ENCODE measurements around the gene PRLH.

Gene PRLH

GRCh38 chr2:237540223-237540775 is 26.1 kb upstream of the PRLH start:
- no peak for DNase-seq

- no peak for DNase-seq
Observed at GRCh38 chr2:237540823-237541222, 25.6 kb upstream of the PRLH start.

GRCh38 chr2:237541243-237541642 is 25.1 kb upstream of the PRLH start:
- no peak for DNase-seq

- DNase-seq: no peak
Observed at GRCh38 chr2:237542001-237542704, 24.2 kb upstream of the PRLH start.

GRCh38 chr2:237546040-237546875 is 20.1 kb upstream of the PRLH start:
- no peak for DNase-seq

GRCh38 chr2:237546876-237547395 is 19.4 kb upstream of the PRLH start:
- DNase-seq: no peak

- DNase-seq: no peak
Observed at GRCh38 chr2:237547841-237548416, 18.4 kb upstream of the PRLH start.

GRCh38 chr2:237549216-237549615 is 17.2 kb upstream of the PRLH start:
- no peak for DNase-seq

- no peak for DNase-seq
Observed at GRCh38 chr2:237549643-237550415, 16.5 kb upstream of the PRLH start.

- no peak for DNase-seq
Observed at GRCh38 chr2:237551071-237551574, 15.3 kb upstream of the PRLH start.

GRCh38 chr2:237552908-237553307 is 13.5 kb upstream of the PRLH start:
- no peak for DNase-seq

GRCh38 chr2:237553948-237554347 is 12.4 kb upstream of the PRLH start:
- DNase-seq: no peak

GRCh38 chr2:237555560-237555959 is 10.8 kb upstream of the PRLH start:
- DNase-seq: no peak

- DNase-seq: peak; percentile 81
Observed at GRCh38 chr2:237556773-237557632, 9.4 kb upstream of the PRLH start.

GRCh38 chr2:237557633-237558015 is 8.8 kb upstream of the PRLH start:
- DNase-seq: no peak

GRCh38 chr2:237558961-237559641 is 7.3 kb upstream of the PRLH start:
- DNase-seq: no peak

GRCh38 chr2:237561221-237561620 is 5.2 kb upstream of the PRLH start:
- no peak for DNase-seq

GRCh38 chr2:237563816-237564215 is 2.6 kb upstream of the PRLH start:
- no peak for DNase-seq

- DNase-seq: no peak
Observed at GRCh38 chr2:237564526-237565131, 1.7 kb upstream of the PRLH start.

GRCh38 chr2:237565974-237566373 is 400 bp upstream of the PRLH start:
- no peak for DNase-seq

Data from activated CD4-positive, alpha-beta T cell treated with anti-CD3 and anti-CD28 coated beads, Interleukin-10, Interleukin-2, amounts not matched to agents 100 ng/mL and 50 ng/mL, durations not matched to agents 16 hours and 8 hours (primary cell).